Smooth muscle cell of the brain vasculature (primary cell): Measurements from ENCODE around the gene NPHP4.
"Not testable (repeated sequence)": the region's sequence is repeated elsewhere in the genome, so short reads cannot be mapped to it uniquely, and the experiment has no call there.

ENCODE experiments used
- DNase-seq: peaks from one replicate; pipeline ENCODE4 v3.0.0-alpha.2; 2012; ENCODE audit warnings: low read depth, low spot score

Gene NPHP4

DNA sequence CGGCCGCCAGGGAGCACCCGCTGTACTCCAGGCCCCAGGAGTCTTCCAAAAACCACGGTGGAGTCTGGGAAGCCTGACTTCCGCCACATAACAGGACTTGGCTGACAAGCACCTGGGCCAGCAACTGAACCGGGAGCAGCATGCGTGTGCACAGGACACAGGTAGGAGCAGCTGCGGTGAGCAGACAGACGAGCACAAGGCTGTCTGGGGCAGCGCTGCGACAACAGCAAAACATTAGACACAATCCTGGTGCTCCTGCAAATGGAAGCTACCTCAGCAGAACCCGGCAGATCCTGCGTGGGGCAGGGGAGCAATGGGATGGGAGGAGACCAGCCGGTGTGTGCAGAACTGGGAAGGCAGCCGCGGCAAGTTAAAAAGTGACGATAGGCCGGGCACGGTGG, 80.4 kb downstream of the NPHP4 start:
- no peak for DNase-seq

DNA sequence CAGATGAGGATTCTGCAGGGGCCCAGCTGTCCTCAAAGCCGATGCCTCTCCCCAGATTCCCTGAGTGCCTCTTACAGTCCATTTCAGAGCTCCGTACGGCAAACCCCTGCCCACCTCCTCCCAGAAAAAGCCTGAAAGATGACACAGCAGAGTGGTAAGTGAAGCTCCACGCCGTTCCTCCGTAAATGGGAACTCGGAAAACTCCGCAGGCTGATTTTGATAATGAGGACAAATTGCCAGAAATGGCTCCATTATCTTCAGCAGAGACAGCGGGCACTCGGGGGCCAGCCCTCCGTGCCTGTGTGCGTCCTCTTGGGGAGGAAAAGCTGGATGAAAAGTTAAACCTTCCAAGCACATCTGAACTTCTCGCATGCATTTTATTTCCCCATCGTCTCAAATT, 81.1 kb downstream of the NPHP4 start:
- no peak for DNase-seq

DNA sequence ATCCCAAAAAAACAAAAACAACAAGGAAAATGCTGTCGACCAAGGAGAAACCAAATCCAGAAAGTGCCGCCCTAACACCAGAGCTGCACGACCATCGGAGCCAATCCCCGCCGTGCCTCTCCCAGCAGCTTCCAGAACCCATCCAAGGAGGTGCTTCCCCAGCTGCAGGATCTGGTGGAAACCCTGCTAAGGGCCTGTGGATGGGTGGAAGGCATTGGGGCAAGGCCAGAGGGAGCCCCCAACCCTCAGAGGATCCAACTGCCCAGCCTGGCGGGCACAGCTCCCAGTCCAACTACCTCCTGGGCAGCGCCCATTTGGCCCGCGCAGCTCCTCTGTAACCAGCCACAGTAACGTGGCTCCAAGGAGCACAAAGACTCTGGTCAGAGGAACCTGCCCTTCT, 81.6 kb downstream of the NPHP4 start:
- no peak for DNase-seq

DNA sequence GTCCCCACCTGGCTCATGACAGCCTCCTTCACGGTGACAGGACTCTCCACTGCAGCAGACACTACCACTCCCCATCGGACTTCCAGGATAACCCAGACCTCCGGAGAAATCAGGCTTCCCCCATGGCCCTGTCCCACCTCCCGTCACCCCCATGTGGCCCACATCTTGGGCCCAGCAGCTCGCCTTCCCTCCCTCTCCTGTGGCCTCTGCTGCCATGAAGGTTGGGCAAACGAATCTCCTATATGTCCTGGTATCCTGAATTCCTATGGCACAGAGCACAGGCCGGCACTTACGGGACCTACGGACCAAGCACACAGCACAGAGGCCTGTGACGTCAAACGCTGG, 82.0 kb downstream of the NPHP4 start:
- DNase-seq, result no peak

DNA sequence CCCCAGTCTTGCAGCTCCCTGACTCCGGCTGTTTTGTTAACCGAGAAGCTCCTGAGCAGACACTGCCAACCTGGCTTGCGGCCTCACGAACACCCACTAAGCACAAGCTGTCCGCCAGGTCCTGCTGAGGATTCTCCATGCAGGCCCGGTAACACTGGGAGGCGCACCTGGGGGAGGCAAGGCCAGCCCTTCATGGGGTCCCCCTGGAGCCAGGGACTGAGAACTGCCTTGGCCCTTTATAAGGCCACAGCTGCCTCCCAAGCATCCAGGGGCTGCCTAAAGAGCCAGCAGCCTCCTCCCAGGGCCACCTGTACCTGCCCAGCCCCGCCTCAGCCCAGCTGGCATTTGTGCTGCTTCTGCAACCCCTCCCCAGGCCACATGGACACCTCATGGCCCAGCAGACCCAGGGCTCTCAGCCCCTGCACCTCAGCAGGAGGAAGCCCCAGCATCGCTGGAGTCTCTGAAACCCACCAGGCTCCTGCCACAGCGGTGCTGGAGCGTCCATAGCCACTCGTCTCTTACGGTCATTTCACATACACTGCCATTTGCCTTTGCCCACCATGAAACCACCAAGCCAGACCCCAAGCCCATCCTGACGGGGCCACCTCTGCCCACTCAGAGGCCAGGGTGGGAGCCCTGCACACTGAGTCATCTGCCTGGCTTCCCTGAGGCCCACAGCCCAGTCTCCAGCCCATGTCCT, 82.5 kb downstream of the NPHP4 start:
- no peak for DNase-seq

DNA sequence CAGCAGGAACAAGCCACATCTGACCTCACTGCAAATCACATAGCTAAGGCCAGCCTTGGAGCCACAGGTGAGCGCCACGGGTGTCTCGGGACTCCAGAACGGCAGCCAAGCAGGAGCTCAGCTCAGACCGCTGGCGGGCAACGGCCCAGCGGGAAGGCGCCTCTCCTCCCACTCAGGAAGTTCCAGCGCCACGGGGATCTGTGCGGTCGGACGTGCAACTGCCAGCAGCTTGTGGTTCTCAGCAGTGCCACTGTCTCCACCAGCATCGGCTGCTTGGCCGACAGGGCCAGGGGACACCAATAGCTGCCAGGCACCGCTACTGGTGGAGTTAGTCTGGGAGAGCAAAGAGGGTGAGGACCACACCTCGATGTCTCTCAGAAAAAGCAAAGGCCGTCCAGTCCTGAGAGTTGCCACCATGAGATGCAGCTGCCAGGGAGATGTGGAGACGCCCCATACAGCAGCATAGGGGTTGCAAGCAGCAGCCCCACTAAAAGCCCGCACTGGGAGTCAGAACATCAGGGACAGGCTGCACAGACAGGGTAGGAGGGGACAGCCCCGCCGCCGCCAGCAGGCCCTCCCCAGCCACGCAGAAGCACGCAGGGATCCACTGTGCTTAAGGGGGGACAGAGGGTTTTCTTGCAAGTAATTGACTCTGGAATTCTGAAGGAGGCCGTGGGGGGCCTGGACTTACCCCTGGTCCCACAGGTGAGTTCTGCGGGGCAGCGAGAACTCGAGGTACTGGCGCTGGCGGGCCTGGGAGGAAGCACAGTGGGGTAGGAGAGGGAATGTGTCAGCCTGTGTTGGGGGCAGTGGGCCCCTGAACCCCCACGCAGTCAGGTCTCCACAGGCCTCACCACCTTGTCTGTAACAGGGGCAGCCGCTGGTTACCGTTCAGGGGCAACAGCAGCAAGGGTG, 83.5 kb downstream of the NPHP4 start:
- no peak for DNase-seq

DNA sequence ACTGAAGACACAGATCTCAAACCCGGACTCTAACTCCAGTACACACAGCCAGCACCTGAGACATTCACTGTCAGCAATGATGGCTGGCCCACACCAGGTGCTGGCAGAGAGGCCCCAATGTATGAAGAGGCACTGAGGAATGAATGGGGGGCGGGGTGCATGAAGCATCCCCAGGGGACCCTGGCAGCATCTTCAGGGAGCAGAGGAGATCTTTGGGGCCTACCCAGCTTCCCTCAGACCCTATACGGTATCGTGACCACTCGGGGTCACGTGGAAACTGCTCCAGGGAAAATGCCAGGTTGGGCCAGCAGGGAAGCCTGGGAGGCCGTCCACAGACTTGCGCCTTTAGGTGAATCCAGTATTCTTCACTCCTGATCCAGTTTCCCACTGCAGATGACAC, 84.3 kb downstream of the NPHP4 start:
- DNase-seq, result no peak

DNA sequence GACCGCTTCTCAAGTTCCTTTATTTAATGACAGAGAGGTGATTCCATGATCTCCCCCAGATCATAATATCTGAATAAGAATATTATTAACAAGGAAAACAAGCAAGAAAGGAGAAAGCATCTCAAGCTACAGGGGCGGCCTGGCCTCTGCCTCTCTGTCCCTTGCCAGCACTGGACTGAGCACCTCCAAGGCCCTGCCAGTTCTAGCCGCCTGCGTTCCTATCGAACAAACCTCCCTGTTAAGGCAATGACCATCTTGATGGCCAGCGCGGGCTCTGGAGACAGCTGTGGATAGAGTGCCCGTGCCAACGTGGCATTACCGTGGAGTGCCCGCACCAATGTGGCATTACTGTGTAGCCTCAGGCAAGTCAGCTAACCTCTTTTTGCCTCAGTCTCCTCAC, 84.8 kb downstream of the NPHP4 start:
- DNase-seq, result no peak

DNA sequence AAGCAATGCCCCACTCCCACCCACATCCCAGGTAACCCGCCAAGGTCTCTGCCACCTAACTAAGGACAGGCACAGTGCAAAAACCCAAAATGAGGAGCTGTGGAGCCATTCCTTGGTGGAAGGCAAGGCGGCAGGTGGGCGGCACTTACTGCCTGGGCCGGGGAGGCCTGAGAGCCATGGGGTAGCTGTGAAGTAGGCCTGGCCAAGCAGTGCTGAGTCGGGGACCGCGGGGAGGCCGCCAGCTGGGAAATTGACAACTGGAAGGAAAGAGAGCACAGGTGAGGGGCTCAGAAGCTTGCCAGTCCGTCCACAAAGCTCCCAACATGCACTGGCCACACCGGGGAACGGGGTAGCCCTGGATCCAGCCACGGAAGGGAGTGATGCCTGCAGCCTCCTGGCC, 85.3 kb downstream of the NPHP4 start:
- no peak for DNase-seq

DNA sequence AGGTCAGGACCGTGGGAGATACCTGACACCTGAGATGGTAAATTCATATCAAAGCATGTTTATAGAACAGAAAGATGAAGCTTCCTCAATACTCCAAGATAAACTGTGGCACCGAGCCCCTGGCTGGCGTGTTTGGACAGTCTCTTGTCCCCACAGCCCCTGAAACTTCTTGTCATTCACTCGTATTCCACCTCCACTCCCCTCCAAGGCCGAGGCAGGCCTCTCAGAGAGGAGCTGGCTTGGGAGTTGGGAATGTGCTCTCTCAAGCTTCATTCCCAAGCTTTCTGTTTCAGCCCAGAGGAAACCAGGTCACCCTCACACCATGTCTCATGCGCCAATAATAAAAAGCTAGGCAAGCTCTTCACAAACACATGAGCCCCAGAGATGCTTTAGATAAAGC, 86.1 kb downstream of the NPHP4 start:
- no peak for DNase-seq

DNA sequence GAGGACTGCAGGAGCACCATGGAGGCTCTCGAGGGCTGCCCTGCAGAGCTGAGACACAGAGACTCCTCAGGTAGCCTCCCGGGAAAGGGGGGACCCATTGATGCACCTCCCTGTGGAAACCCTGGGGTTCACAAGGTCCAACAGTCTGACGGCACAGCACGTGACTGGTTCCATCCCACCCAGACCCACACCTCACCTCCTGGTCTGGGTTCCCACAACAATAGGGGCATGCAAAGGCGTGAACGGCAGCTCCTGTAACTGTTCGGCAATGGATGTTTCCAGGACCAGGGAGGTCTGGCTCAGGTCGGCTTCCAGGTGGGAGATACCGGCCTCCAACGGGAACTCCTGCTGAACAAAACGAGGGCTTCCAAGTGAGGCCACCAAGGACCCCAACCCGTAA, 86.8 kb downstream of the NPHP4 start:
- DNase-seq, result no peak

DNA sequence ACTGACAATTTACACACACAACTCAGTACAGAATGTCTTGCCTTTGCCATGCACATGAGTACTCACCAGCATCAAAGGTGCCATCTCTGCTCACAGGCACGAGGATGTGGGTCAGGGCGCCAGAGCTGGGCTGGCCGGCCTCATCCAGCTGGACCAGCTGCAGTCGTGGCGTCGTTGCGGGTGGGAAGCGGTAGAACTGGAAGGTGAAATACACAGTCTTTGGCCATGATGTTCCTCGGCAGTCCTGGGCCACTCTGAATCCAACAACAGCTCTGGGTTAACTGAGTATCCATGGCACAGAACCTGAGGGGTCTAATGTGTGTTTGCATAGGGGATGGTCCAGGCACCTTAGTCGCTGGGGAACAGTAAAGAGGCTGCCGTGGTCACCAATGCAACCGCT, 87.7 kb downstream of the NPHP4 start:
- DNase-seq, result no peak

DNA sequence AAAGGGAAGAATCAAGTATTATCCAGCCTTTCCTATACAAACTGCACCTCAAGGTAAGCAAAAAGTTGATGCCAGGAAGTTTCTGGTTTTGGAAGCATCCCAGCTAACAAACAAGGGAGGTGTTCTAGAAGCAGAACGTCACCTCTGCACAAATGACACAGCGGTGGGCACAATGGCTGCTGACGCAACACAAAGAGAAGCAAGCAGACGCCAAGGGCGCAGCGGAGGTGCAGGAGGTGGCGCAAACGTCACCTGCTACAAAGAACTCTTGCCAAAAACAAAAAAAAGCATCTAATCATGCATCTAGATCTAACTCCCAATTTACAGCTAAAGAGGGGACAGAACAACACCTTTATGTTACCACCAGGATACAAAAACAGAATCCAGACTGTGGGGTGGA, 88.5 kb downstream of the NPHP4 start:
- no peak for DNase-seq

DNA sequence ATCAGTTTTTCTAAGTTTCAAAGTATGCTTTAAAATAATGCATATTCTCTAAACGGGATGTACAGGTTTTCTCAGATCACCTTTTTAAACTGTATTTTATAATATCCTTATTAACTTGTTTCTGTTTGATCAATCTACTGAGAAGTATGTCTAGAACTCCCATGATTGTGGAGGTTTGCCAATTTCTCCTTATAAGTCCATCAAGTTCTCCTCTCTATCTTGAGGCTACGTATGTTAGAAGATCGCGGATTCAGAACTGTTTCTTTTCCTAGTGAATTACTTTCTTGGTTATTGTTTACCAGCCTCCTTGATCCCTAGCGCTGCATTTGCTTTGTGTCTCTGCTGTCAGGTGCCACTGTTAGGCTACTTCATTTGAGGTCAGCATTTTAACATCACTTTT, 89.2 kb downstream of the NPHP4 start:
- no peak for DNase-seq

DNA sequence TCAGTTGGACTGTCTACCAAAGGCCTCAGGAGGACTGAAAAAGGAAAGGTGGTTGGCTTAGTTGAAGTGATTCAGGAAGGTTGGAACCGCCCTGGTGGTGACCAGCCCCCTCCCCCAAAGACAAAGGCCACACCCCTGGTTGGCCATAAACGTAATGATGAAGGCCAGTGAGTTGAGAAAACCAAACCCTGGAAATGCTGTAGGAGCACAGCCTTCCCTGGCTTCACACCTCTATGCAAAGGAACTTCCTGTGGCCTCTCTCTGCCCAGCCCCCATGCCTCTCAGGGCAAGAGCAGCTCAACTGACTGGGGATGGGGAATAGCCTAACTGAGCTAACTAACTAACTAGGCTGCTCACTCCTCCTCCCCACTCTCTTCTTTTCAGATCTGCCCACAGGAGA, 90.4 kb downstream of the NPHP4 start:
- DNase-seq, result no peak

DNA sequence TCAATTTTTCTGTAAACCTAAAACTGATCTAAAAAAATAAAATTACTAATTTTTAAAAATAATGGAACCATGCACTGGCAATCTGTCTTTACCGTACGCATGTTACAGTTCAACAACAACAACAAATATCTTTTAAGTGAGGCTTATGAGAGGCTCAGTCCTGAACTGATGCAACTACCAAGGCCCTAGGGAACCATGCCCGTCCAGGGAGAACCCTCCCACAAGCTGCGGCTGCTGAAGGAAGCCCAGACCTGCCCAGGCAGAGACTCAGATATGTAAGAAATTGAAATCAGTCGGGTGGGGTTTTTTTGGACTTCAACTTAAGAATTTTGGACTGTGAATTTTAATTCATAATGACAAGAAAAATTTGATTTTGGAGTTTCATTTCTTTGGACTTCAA, 91.1 kb downstream of the NPHP4 start:
- DNase-seq, result no peak

DNA sequence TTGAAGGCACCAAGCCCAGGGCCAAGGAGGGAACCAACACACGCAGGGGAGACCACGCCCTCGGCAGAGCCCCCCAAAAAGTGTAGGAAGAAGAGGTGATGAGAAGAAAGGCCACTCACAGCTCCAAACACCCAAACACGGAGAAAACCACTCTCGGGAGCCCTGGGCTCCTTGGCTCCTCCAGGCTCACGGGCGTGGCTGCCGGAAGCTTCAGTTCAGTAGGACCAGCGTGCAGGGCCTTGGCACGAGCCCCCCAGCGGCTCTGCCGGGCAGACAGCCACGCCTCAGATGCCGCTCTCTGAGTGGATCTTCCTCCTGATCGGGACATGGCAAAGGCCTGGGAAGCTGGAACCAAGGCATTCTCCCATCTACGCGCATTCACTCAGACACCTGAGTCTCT, 94.0 kb downstream of the NPHP4 start:
- no peak for DNase-seq

DNA sequence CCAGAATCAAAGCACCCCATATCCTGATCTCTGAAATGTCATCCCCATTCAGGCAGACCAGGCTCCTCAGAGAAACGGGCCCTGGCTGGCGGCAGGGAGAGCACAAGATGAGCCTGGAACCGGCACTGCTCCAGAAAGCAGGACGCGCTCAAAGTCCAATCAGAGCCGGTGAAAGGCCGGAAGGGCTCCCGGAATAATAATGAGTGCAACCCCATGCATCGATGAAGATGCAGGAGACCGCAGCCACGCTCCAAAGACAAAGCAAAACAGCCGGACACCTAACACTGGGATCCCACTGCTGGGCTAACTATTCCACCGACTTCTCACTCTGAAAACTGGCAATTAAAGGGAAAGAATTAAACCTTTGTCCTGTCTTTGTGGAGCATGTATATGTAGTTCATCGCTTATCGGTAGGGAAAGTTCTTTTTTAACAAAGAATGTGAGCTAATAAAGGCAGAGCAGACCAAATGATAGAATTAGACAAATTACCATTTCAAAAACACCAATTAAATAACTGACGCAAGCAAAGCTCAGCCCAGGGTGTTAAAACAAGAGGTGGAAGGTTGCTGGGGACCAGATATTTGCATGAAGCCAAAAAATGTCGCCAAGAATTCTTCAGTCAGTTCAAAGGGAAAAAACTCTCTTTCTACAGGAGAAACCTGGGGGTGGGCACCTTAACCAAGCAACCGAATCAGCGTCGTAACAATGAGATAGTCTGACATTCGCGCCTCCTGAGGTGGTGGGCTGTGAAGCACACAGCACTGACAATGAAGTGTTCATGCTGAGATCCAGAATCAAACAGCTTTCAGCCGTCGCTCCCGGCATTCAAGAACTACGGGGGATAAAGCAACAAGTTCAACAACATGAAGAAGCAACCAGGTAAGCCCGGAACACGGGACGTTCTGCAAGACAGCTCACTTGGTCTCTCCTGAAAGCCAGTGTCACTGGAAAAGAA, 95.2 kb downstream of the NPHP4 start:
- no peak for DNase-seq

DNA sequence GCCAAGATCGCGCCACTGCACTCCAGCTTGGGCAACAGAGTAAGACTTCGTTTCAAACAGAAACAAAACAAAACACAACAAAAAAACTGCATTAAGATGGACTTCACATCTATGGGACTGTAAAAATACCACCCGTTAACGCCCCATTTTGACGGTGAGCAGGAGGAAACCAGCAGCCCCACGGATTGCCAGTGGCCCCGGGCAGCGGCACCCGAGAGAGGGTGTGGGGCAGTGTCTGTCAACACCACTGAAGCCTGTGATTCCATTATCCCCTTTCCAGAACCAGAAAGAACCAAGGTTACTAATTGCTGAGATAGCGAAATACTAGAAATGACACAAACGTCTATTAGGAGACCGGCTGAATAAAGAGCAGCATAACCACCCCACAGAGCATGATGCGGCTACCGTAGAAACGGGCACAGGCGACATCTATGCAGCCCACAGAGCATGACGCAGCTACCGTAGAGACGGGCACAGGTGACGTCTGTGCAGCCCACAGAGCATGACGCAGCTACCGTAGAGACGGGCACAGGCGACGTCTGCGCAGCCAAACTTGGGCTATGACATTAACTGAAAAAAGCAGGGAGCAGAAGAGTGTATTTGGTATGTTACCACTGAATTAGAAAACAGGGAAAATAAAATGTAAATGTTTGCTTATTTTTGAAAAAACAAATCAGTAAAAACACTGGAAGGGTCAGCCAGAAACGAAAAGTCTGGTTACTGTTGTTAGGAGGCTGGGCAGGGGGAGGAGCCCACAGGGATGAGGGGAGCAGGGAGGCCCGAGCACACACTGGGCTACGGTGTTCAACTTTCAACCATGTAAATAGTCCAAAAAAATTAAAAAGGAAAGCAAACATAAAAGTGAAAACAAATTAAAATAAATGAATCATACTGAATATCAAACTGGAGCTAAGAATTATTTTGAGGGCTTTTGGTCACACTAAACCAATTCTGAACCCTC, 96.5 kb downstream of the NPHP4 start:
- DNase-seq, result no peak

DNA sequence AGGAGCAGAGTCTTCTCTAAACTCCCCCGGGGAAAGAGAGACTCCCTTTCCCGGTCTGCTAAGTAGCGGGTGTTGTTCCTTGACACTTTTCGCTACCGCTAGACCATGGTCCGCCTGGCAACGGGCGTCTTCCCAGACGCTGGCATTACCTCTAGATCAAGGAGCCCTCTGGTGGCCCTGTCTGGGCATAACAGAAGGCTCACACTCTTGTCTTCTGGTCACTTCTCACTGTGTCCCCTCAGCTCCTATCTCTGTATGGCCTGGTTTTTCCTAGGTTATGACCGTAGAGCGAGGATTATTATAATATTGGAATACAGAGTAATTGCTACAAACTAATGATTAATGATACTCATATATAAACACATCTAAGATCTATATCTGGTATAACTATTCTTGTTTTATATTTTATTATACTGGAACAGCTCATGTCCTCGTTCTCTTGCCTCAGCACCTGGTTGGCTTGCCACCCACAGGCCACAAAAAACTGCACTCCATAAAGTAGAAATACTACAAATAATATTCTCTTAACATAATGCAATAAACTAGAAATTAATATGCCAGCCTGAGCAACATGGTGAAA, 98.4 kb downstream of the NPHP4 start:
- not testable (repeated sequence) for DNase-seq

DNA sequence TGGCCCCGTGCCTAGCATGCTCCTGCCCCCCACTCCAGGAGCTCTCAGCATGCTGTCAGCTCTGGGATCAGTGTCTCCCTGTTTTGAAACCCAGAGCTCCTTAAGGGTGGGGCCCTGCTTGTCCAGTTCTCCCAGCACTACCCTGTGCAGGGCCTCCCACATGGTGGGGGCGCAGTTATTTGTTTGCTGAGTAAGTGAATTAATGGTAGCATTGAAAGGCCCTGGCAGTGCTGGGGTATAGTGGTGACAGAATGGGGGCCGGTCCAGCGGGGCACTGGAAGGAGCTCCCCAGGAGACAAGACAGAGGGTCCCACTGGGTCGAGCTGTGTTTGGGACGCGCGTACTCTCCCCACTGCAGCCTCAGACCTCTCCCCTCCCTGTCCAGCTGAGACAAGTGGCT, 99.9 kb downstream of the NPHP4 start:
- DNase-seq, result no peak
